ENCODE data around the gene STXBP6.

DNA sequence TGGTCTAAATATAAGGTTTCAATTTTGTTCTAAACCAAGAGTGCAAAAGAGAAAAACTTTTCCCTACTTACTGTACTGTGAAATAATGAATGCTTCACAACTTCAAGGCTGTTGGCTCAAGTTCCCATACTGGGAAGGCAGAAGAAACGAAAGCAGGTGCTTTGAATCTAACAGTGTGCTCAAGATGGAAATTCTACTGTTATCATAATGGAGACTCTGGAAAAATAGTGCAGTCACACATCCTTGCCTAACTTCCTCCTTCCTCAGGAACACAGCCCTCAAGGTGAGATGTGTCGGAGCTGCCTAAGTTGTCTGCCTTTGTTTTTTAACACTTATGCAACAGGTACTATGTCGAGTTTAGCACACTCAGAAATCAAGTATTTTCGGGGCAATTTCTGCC, 131.1 kb downstream of the STXBP6 start:
- TF ChIP-seq EZH2phosphoT487 (IDR thresholded peaks at IDR 0.05; ENCODE audit: borderline replicate concordance, low read length) (no peak), CTCF (IDR thresholded peaks at IDR 0.05; ENCODE audit: low read depth, low read length, poor library complexity, severe bottlenecking) (no peak)
